Fibroblast of skin of abdomen (primary cell): ENCODE results near the gene ATXN8OS. TPM values are rescaled to one million over a fixed set of nuclear protein-coding genes. Genes with fewer than 3 reads are reported as not detected.
A peak's percentile ranks its signal among the peaks of the same experiment; 100 is the strongest.
"Not testable (repeated sequence)": the region's sequence is repeated elsewhere in the genome, so short reads cannot be mapped to it uniquely, and the experiment has no call there.

Source experiments
- DNase-seq: peaks from one replicate; pipeline ENCODE4 v3.0.0-alpha.2; 2013
- polyA plus RNA-seq, 2 experiments: library from polyadenylated mRNA; unstranded; fragments of 120-200 nt; gene quantifications; one replicate each; pipeline ENCODE4 v1.2.1, GENCODE V29; 2013; ENCODE audit not compliant: insufficient read length in 2 of 2

ATXN8OS gene
- polyA plus RNA-seq (2013, experiment 1 of 2; ENCODE audit: insufficient read length): 0.30 TPM
- polyA plus RNA-seq (2013, experiment 2 of 2; ENCODE audit: insufficient read length): 0.19 TPM

DNA sequence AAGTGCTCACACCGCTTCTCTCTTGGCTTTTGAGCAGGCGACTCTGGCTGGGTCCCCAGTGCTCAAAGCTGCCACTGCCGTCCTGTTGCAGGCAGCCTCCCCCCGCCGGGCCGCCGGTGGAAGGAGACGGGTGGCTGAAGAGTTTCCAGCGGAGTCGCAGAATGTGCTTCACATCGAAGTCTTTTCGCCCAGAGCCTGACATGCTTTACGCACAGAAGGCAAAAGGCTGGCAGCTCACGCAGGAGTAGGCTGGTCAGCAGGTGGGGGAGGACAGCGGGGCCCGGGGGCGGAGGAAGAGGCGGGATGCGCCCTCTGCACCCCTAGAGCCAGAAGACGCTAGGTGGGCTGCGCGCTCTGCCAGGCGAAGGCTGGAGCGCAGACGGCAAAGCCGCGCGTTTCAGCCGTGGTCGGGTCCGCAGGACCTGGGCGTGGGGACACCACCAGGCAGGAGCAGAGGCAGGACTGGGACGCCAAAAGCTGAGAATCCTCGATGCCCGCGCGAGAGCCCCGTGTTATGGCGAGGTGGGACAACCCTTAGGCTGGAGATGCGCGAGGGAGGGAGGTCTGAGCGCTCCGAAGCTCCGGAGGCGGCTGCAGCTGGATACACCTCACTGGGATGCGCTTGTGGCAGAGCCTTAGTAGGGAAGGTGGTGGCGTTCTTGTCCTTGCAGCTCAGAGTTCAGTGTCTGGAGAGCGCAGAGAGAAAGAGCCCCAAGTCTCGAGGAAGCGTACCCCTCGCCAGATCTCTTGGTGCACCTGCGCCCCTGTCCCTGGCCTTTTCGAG, at the start of gene ATXN8OS:
Gene ATXN8OS, plus strand, starts transcription at position 329 of the 784 bp plus-strand sequence.
- no peak for DNase-seq

GRCh38 chr13:70080012-70080411, 27.6 kb upstream of the ATXN8OS start:
- DNase-seq: no peak

DNA sequence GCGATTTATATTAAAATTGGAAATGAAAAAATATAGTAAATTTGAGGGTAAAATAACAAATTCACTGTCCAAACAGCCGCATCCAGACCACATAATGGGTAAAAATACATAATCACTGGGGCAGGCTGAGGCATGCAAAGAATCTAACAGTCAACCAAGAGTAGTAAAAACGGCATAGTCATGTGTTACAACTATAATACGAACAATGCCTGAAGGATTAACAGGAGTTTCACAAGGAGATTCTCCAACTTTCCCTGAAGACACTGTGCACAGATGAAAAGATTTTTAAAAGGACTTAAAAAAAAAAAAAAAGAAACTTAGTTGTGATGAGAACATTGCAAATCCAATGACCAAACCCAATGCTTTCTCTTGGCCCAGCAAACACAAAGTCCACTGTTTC, 20.4 kb upstream of the ATXN8OS start:
- no peak for DNase-seq

DNA sequence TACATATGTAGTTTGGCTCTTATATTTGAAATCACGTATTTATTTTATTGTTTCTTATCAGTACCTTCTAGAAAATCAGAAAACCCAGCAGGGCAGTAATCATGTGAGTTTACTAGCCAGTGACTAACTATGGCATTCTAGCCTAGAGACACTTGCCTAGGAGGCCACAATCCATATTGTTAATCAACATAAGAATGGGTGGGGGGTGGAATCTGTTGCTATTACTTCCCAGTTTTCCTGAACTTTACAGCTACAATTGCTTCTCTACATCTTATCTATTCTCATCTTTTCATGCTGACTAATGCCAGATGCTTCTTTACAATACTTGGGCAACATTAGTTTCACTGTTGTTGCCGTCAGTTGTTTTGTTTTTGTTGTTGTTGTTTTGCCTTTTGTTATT, 18.7 kb upstream of the ATXN8OS start:
- no peak for DNase-seq

GRCh38 chr13:70090036-70090723, 17.4 kb upstream of the ATXN8OS start:
- no peak for DNase-seq

- DNase-seq: no peak
Measured at GRCh38 chr13:70098669-70099068, 9.0 kb upstream of the ATXN8OS start.

- DNase-seq: no peak
Measured at GRCh38 chr13:70104481-70104880, 3.1 kb upstream of the ATXN8OS start.

GRCh38 chr13:70107125-70107497, 515 bp upstream of the ATXN8OS start:
- DNase-seq: no peak

GRCh38 chr13:70108356-70109105, 905 bp downstream of the ATXN8OS start, which contains the start of gene KLHL1:
Gene KLHL1 (minus strand): TSS chr13:70108452. CDS start chr13:70107699, 753 bp downstream.
- no peak for DNase-seq

GRCh38 chr13:70117338-70117905, 9.8 kb downstream of the ATXN8OS start:
- DNase-seq: no peak

GRCh38 chr13:70125693-70126092, 18.1 kb downstream of the ATXN8OS start:
- no peak for DNase-seq

DNA sequence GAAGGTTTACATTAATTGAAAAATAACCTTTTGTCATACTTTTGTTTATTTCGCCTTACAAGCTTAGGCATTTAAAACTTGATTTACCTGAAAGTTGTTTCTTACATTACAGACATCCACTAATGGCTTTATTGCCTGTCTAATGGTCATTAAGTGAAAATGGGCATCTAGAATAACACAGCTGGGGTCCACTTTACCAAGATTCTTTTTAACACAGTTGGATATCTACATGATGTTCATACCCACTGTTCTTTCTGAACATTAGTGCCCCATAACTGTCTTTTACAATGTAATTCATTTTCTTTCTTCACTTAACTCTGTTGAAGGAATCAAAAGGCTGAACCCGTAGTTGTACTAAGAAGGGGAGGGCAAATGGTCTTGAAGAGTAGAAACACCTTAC, 20.5 kb downstream of the ATXN8OS start:
- DNase-seq: no peak

DNA sequence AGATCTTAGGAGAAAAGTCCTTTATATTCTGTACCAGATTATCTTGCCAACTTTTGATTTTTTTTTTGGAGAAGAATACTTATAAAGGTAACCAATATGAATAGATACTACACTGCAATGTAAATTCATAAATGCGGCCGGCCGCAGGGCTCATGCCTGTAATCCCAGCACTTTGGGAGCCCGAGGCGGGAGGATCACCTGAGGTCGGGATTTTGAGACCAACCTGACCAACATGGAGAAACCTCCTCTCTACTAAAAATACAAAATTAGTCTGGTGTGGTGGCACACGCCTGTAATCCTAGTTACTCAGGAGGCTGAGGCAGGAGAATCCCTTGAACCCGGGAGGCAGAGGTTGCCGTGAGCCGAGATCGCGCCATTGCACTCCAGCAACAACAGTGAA, 35.0 kb downstream of the ATXN8OS start:
- DNase-seq: not testable (repeated sequence)

DNA sequence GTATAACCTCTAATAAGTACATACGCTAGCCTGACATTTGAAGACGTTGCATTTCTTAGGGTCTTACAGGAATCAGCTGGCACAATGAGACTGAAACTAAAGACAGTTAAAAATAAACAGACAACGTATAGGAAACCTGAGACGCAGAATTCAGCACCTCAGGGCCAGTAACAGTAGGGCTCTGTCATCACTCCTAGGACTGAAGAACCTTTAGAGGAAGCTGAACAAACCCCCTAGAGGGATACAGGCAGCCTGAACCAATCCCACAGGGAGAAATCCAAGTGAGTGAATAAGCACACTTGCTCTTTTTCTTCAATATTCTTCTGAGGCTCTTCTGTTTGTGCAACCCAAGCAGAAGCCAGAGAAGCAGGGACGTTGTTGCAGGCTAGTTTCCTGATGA, 54.5 kb downstream of the ATXN8OS start:
- DNase-seq: no peak

DNA sequence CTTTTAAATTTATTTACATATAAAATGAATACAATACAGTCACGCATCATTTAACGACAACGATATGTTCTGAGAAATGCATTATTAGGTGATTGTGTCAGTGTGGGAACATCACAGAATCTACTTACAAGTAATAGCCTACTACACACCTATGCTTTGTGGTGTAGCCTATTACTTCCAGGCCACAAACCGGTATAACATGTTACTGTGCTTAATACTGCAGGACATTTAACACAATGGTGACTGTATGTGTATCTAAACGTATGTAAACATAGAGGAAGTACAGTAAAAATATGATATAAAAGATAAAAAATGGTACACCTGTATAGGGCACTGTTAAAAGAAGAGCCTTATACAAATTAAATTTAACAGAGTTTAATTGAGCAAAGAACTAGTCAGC, 63.1 kb downstream of the ATXN8OS start:
- DNase-seq: no peak

DNA sequence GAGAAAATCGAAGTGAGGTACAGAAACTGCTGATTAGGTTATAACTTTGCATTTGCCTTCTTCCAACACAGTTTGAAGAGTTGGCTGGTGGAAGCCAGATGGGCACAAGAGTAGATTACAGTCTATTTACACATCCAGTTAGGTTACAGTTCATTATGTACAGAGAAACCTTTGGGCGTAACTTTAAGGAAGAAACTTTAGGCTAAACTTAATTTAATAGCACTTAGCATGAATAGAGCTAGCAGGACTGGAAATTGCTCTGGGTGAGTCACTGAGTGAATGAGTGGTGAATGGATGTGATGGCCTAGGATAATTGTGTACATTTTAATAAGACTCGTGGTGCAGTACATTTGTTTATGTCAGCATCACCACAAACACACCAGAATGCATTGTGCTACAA, 63.5 kb downstream of the ATXN8OS start:
- DNase-seq: no peak

GRCh38 chr13:70172946-70173597, 65.4 kb downstream of the ATXN8OS start:
- DNase-seq: peak; percentile 10

GRCh38 chr13:70173598-70173959, 66.0 kb downstream of the ATXN8OS start:
- DNase-seq: no peak

DNA sequence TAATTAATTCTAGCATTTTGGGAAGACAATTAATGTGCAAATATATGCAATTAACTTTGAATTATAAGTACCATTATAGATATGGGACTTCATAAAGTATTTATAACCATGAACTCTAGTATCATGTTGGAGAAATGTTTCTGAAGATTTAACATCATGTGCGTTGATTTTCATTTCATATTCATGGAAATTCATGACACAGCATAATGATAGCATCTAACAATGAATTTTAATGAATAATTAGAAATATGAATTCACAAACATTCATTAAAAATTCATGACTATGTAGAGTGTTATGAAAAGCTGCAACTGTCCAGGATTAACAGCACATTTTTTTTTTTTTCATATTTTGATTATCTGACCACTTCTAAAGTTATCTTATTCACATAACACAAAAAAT, 70.7 kb downstream of the ATXN8OS start:
- no peak for DNase-seq
